Type B pancreatic cell (in vitro differentiated cells): ENCODE results near the gene DAB2IP. TPM values are rescaled to one million over a fixed set of nuclear protein-coding genes. Genes with fewer than 3 reads are reported as not detected.

ENCODE experiments used
- DNase-seq: peaks from one replicate; pipeline ENCODE4 v3.0.0; 2021; ENCODE audit warnings: mixed read lengths; ENCODE audit not compliant: unreplicated experiment; ENCODE audit errors: extremely low spot score
- H3K27ac Mint-ChIP-seq: 2 replicates; pipeline ENCODE4 v1.8.0; 2021; ENCODE audit warnings: mild to moderate bottlenecking, mixed read lengths
- H3K27me3 Mint-ChIP-seq: 2 replicates; pipeline ENCODE4 v1.8.0; 2021; ENCODE audit warnings: mixed read lengths
- H3K36me3 Mint-ChIP-seq: 2 replicates; pipeline ENCODE4 v1.8.0; 2021; ENCODE audit warnings: mixed read lengths
- H3K4me1 Mint-ChIP-seq: one replicate; pipeline ENCODE4 v1.8.0; 2021; ENCODE audit warnings: mixed read lengths; ENCODE audit not compliant: unreplicated experiment
- H3K4me3 Mint-ChIP-seq: 2 replicates; pipeline ENCODE4 v1.8.0; 2021; ENCODE audit warnings: mild to moderate bottlenecking, mixed read lengths
- H3K9me3 Mint-ChIP-seq: 2 replicates; pipeline ENCODE4 v1.8.0; 2021; ENCODE audit warnings: mixed read lengths
- CTCF ChIP-seq: fragments of 200-600 bp; sonication (generic); conservative IDR thresholded peaks from 2 replicates; pipeline ENCODE4 v1.5.0; 2021; ENCODE audit warnings: antibody characterized with exemption, mild to moderate bottlenecking
- total RNA-seq: library from RNA; stranded (reverse); gene quantifications from 2 replicates; pipeline ENCODE4 v1.2.1, GENCODE V29; 2021; ENCODE audit warnings: low replicate concordance

Gene DAB2IP
- total RNA-seq, 1 donor from 2014 or later, result 57.2 TPM

GRCh38 chr9:121638901-121639592 lies 12.4 kb upstream of the DAB2IP start:
- no peaks in the 10 kb centered on the region for H3K9me3 Mint-ChIP-seq
- H3K27me3 Mint-ChIP-seq, result no peaks in the 10 kb centered on the region
- H3K36me3 Mint-ChIP-seq, result no peaks in the 10 kb centered on the region
- DNase-seq, result no peak
- no peak for TF ChIP-seq CTCF
- H3K4me1 Mint-ChIP-seq, result peaks cover 47% of the 10 kb centered on the region
- H3K4me3 Mint-ChIP-seq, result no peak overlapping the region
- H3K27ac Mint-ChIP-seq, result peak overlapping the region; percentile 18

GRCh38 chr9:121639619-121640018 lies 11.8 kb upstream of the DAB2IP start:
- no peak for DNase-seq
- Mint-ChIP-seq H3K9me3 (no peaks in the 10 kb centered on the region), H3K36me3 (no peaks in the 10 kb centered on the region), H3K4me3 (no peak overlapping the region), H3K27me3 (no peaks in the 10 kb centered on the region), H3K27ac (no peak overlapping the region), H3K4me1 (peaks cover 44% of the 10 kb centered on the region)
- TF ChIP-seq CTCF, result no peak

- H3K27me3 Mint-ChIP-seq, result no peaks in the 10 kb centered on the region
- no peak overlapping the region for H3K4me3 Mint-ChIP-seq
- H3K36me3 Mint-ChIP-seq, result no peaks in the 10 kb centered on the region
- TF ChIP-seq CTCF, result peak; percentile 78
- no peaks in the 10 kb centered on the region for H3K9me3 Mint-ChIP-seq
- DNase-seq, result no peak
- no peak overlapping the region for H3K27ac Mint-ChIP-seq
- H3K4me1 Mint-ChIP-seq, result peaks cover 44% of the 10 kb centered on the region
These were observed 11.4 kb upstream of the DAB2IP start for GRCh38 chr9:121640076-121640475.

GRCh38 chr9:121640491-121641223 lies 10.8 kb upstream of the DAB2IP start:
- Mint-ChIP-seq H3K36me3 (no peaks in the 10 kb centered on the region), H3K4me3 (no peak overlapping the region), H3K27ac (no peak overlapping the region), H3K4me1 (peaks cover 40% of the 10 kb centered on the region), H3K27me3 (no peaks in the 10 kb centered on the region), H3K9me3 (no peaks in the 10 kb centered on the region)
- DNase-seq, result no peak
- TF ChIP-seq CTCF, result no peak

- Mint-ChIP-seq H3K4me3 (no peak overlapping the region), H3K4me1 (peaks cover 37% of the 10 kb centered on the region), H3K27me3 (no peaks in the 10 kb centered on the region), H3K9me3 (no peaks in the 10 kb centered on the region), H3K36me3 (no peaks in the 10 kb centered on the region), H3K27ac (no peak overlapping the region)
- no peak for TF ChIP-seq CTCF
- no peak for DNase-seq
These were observed 10.2 kb upstream of the DAB2IP start for GRCh38 chr9:121641224-121641611.
